CD4-positive, alpha-beta T cell treated with Interleukin-15 for 1 hour (primary cell): ENCODE data around the gene ARHGAP44.

Experiments used
- DNase-seq: peaks from one replicate; pipeline ENCODE4 v3.0.0-alpha.2; 2020

ARHGAP44 gene

GRCh38 chr17:12789481-12790248 is at the start of gene ARHGAP44:
TSS of gene ARHGAP44 (plus strand) at chr17:12789498. CDS start at chr17:12789839, 341 bp downstream.
- DNase-seq: no peak

GRCh38 chr17:12739500-12739899 is 49.8 kb upstream of the ARHGAP44 start:
- DNase-seq: no peak

- DNase-seq: no peak
Observed at GRCh38 chr17:12743046-12743445, 46.3 kb upstream of the ARHGAP44 start.

- DNase-seq: no peak
Observed at GRCh38 chr17:12744298-12744697, 45.0 kb upstream of the ARHGAP44 start.

- no peak for DNase-seq
Observed at GRCh38 chr17:12744786-12745185, 44.5 kb upstream of the ARHGAP44 start.

- no peak for DNase-seq
Observed at GRCh38 chr17:12745486-12745885, 43.8 kb upstream of the ARHGAP44 start.

GRCh38 chr17:12756786-12757185 is 32.5 kb upstream of the ARHGAP44 start:
- no peak for DNase-seq

- no peak for DNase-seq
Observed at GRCh38 chr17:12759090-12759489, 30.2 kb upstream of the ARHGAP44 start.

GRCh38 chr17:12765548-12765947 is 23.8 kb upstream of the ARHGAP44 start:
- DNase-seq: no peak

GRCh38 chr17:12768255-12768654 is 21.0 kb upstream of the ARHGAP44 start:
- no peak for DNase-seq

- no peak for DNase-seq
Observed at GRCh38 chr17:12769981-12770380, 19.3 kb upstream of the ARHGAP44 start.

- no peak for DNase-seq
Observed at GRCh38 chr17:12773153-12773552, 16.1 kb upstream of the ARHGAP44 start.

- no peak for DNase-seq
Observed at GRCh38 chr17:12789075-12789480, 220 bp upstream of the ARHGAP44 start.

GRCh38 chr17:12790249-12791106 is 1.2 kb downstream of the ARHGAP44 start:
- DNase-seq: no peak

GRCh38 chr17:12794919-12795532 is 5.7 kb downstream of the ARHGAP44 start:
- DNase-seq: no peak

GRCh38 chr17:12800855-12801365 is 11.6 kb downstream of the ARHGAP44 start:
- no peak for DNase-seq

GRCh38 chr17:12806630-12807029 is 17.3 kb downstream of the ARHGAP44 start:
- DNase-seq: no peak

- DNase-seq: no peak
Observed at GRCh38 chr17:12808723-12809122, 19.4 kb downstream of the ARHGAP44 start.

- no peak for DNase-seq
Observed at GRCh38 chr17:12812877-12813276, 23.6 kb downstream of the ARHGAP44 start.

GRCh38 chr17:12813664-12814063 is 24.4 kb downstream of the ARHGAP44 start:
- no peak for DNase-seq

- no peak for DNase-seq
Observed at GRCh38 chr17:12814718-12815117, 25.4 kb downstream of the ARHGAP44 start.

- no peak for DNase-seq
Observed at GRCh38 chr17:12815642-12816141, 26.4 kb downstream of the ARHGAP44 start.

GRCh38 chr17:12821376-12821940 is 32.2 kb downstream of the ARHGAP44 start:
- DNase-seq: no peak
